HepG2 (cell line): ENCODE results near the gene SLC38A3. TPM values are rescaled to one million over a fixed set of nuclear protein-coding genes. Genes with fewer than 3 reads are reported as not detected.

Experiments used
- ARNT ChIP-seq: fragments of 450-650 bp; IDR thresholded peaks from 2 replicates; pipeline ENCODE4 v1.6.1; 2017
- ARNT2 ChIP-seq: sonication (generic); formaldehyde crosslinking; IDR thresholded peaks from 2 replicates; pipeline ENCODE4 v1.8.0; 2022; ENCODE audit warnings: mild to moderate bottlenecking, low read depth, missing genetic modification reagents, moderate library complexity
- FOXA3 ChIP-seq: IDR thresholded peaks from 2 replicates; pipeline ENCODE4 v1.6.1; 2016; ENCODE audit warnings: missing genetic modification reagents, missing compliant biosample characterization
- FOXM1 ChIP-seq: sonication (generic); formaldehyde crosslinking; IDR thresholded peaks from 2 replicates; pipeline ENCODE4 v1.5.0; 2020; ENCODE audit warnings: missing genetic modification reagents
- HIVEP1 ChIP-seq: sonication (generic); formaldehyde crosslinking; IDR thresholded peaks from 2 replicates; pipeline ENCODE4 v1.4.0; 2020; ENCODE audit warnings: mild to moderate bottlenecking, missing genetic modification reagents
- HOMEZ ChIP-seq: IDR thresholded peaks from 2 replicates; pipeline ENCODE4 v1.6.1; 2016; ENCODE audit warnings: low read depth
- IRF2 ChIP-seq: IDR thresholded peaks from 2 replicates; pipeline ENCODE4 v1.6.1; 2018; ENCODE audit warnings: missing genetic modification reagents, missing compliant biosample characterization
- KLF15 ChIP-seq: sonication (generic); formaldehyde crosslinking; IDR thresholded peaks from 2 replicates; pipeline ENCODE4 v1.8.1; 2023; ENCODE audit warnings: borderline replicate concordance, mild to moderate bottlenecking, inconsistent platforms, missing genetic modification reagents, mixed read lengths
- NFYB ChIP-seq: sonication (generic); formaldehyde crosslinking; IDR thresholded peaks from 2 replicates; pipeline ENCODE4 v1.4.0; 2020; ENCODE audit warnings: missing genetic modification reagents
- NFYC ChIP-seq: IDR thresholded peaks from 2 replicates; pipeline ENCODE4 v1.6.1; 2016; ENCODE audit warnings: missing genetic modification reagents, missing compliant biosample characterization
- RNF2 ChIP-seq: fragments of 450-650 bp; conservative IDR thresholded peaks from 2 replicates; pipeline ENCODE4 v1.6.1; 2016; ENCODE audit warnings: low read depth
- SIX4 ChIP-seq: sonication (generic); formaldehyde crosslinking; IDR thresholded peaks from 2 replicates; pipeline ENCODE4 v1.4.0; 2020; ENCODE audit warnings: missing genetic modification reagents
- ZBTB43 ChIP-seq: sonication (generic); formaldehyde crosslinking; conservative IDR thresholded peaks from 2 replicates; pipeline ENCODE4 v1.4.0; 2020; ENCODE audit warnings: missing genetic modification reagents
- ZNF10 ChIP-seq: sonication (generic); formaldehyde crosslinking; IDR thresholded peaks from 2 replicates; pipeline ENCODE4 v1.4.0; 2020; ENCODE audit warnings: mild to moderate bottlenecking, low read depth, missing genetic modification reagents, borderline replicate concordance
- ZNF354B ChIP-seq: sonication (generic); formaldehyde crosslinking; IDR thresholded peaks from 2 replicates; pipeline ENCODE4 v1.8.0; 2022; ENCODE audit warnings: mild to moderate bottlenecking, missing genetic modification reagents
- ZNF775 ChIP-seq: sonication (generic); formaldehyde crosslinking; IDR thresholded peaks from 2 replicates; pipeline ENCODE4 v1.4.0; 2020; ENCODE audit warnings: missing genetic modification reagents, mild to moderate bottlenecking, moderate library complexity, borderline replicate concordance
- ZSCAN21 ChIP-seq: sonication (generic); formaldehyde crosslinking; IDR thresholded peaks from 2 replicates; pipeline ENCODE4 v1.8.0; 2022; ENCODE audit warnings: mild to moderate bottlenecking, missing genetic modification reagents, moderate library complexity, borderline replicate concordance
- polyA plus RNA-seq, 8 experiments: library from polyadenylated mRNA; depleted of rRNA in 3 of 8; stranded (reverse) in 7 of 8; unstranded in 1 of 8; fragments of >200 nt; fragmentation: Illumina TruSeq in 4 of 8; extraction: Trizol in 4 of 8; gene quantifications; 2 replicates each; pipeline versions ENCODE4 v1.2.1 to v1.2.3, GENCODE V29; 2011 to 2016; ENCODE audit warnings: low read depth in 4 of 8, missing spikeins in 1 of 8, mixed read lengths in 1 of 8; ENCODE audit not compliant: insufficient read depth in 1 of 8
- total RNA-seq, 5 experiments: library from RNA; depleted of rRNA; stranded (reverse); fragments of >200 nt; fragmentation: Illumina TruSeq; extraction: Trizol; gene quantifications; 2 replicates each; pipeline ENCODE4 v1.2.3, GENCODE V29; 2016; ENCODE audit warnings: low read depth in 1 of 5
- TF ChIP-seq, protein P1 (sequence below): sonication (generic); formaldehyde crosslinking; IDR thresholded peaks from 2 replicates; pipeline ENCODE4 v1.4.0; 2020; ENCODE audit warnings: mild to moderate bottlenecking, missing genetic modification reagents

Gene SLC38A3
- total and polyA plus RNA-seq, 2 of the 13 experiments (the other 11 are each of a cell fraction or from before 2014, with no cell fraction given), result 29.8 to 164 TPM

- TF ChIP-seq ZNF10 (CRISPR knock-in tag), result no peak
- TF ChIP-seq ARNT2 (CRISPR knock-in tag), result 0 out of 2 replicates have a peak, but pooled peaks have one; percentile 43
- TF ChIP-seq ARNT, result no peak
- no peak for TF ChIP-seq ZNF775 (CRISPR knock-in tag)
- no peak for TF ChIP-seq HIVEP1 (CRISPR knock-in tag)
- TF ChIP-seq RNF2, result no peak
- 0 out of 2 replicates have a peak, but pooled peaks have one; percentile 43 for TF ChIP-seq ZBTB43
- TF ChIP-seq, protein P1, sequence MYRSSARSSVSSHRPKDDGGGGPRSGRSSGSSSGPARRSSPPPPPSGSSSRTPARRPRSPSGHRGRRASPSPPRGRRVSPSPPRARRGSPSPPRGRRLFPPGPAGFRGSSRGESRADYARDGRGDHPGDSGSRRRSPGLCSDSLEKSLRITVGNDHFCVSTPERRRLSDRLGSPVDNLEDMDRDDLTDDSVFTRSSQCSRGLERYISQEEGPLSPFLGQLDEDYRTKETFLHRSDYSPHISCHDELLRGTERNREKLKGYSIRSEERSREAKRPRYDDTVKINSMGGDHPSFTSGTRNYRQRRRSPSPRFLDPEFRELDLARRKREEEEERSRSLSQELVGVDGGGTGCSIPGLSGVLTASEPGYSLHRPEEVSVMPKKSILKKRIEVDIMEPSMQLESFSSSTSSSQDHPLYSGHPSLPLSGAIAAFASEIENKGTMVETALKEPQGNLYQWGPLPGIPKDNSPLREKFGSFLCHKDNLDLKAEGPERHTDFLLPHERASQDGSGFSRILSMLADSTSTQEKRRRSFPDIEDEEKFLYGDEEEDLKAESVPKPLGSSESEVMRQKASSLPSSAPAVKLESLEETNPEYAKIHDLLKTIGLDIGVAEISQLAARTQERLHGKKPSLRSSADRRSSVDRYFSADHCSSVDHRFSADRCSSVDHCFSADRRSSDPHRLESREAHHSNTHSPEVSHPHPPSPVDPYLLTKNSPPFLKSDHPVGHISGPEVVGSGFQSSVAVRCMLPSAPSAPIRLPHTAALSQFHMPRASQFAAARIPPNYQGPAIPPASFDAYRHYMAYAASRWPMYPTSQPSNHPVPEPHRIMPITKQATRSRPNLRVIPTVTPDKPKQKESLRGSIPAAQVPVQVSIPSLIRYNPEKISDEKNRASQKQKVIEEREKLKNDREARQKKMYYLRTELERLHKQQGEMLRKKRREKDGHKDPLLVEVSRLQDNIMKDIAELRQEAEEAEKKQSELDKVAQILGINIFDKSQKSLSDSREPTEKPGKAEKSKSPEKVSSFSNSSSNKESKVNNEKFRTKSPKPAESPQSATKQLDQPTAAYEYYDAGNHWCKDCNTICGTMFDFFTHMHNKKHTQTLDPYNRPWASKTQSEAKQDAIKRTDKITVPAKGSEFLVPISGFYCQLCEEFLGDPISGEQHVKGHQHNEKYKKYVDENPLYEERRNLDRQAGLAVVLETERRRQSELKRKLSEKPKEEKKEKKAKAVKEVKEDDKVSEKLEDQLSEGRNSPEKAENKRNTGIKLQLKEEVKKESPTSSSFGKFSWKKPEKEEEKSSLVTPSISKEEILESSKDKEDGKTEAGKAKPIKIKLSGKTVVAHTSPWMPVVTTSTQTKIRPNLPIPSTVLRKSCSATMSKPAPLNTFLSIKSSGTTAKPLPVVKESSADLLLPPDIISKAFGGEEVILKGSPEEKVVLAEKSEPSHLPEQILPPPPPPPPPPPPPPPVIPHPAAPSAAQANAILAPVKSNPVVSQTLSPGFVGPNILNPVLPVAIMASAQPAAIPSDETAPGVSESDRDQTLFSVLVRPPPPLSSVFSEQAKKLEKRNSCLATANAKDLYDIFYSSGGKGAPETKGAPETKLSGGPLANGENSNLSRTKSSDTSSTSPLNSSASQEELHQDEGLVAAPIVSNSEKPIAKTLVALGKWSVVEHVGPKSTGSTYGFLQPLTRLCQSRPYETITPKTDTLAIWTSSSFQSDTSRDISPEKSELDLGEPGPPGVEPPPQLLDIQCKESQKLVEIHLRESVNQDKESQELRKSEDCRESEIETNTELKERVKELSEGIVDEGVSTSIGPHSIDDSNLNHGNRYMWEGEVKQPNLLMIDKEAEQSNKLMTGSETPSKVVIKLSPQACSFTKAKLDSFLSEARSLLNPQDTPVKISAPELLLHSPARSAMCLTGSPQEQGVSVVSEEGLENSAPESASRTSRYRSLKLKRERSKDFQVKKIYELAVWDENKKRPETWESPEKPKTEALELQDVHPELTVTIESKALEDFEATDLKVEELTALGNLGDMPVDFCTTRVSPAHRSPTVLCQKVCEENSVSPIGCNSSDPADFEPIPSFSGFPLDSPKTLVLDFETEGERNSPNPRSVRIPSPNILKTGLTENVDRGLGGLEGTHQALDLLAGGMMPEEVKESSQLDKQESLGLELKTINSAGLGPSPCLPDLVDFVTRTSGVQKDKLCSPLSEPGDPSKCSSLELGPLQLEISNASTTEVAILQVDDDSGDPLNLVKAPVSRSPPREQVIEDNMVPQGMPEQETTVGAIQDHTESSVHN (CRISPR knock-in tag), result no peak
- no peak; the same call in 1 of the 2 replicates for TF ChIP-seq HOMEZ
- TF ChIP-seq FOXM1, result no peak
- TF ChIP-seq FOXA3 (CRISPR knock-in tag), result peak; percentile 72
- no peak for TF ChIP-seq NFYC
- no peak for TF ChIP-seq KLF15 (CRISPR knock-in tag)
- TF ChIP-seq ZNF354B (CRISPR knock-in tag), result peak; percentile 22; the same call in 1 of the 2 replicates
- TF ChIP-seq SIX4 (CRISPR knock-in tag), result no peak
- TF ChIP-seq IRF2, result 0 out of 2 replicates have a peak, but pooled peaks have one; percentile 8
- TF ChIP-seq NFYB (CRISPR knock-in tag), result no peak
- TF ChIP-seq ZSCAN21, result 0 out of 2 replicates have a peak, but pooled peaks have one; percentile 15
Observed at GRCh38 chr3:50210510-50211367, 5.7 kb downstream of the SLC38A3 start (continued).
